Measurements from ENCODE around the gene CRYBB1. TPM values are rescaled to one million over a fixed set of nuclear protein-coding genes. Genes with fewer than 3 reads are reported as not detected.

CRYBB1 gene
- total and polyA plus RNA-seq, 2 donors (not counting 3 experiments of a cell fraction or from before 2014, with no cell fraction given), result not detected

- peak overlapping the region; percentile 78 for H3K4me2 ChIP-seq (ENCODE audit: insufficient read depth, low read length)
- H4K20me1 ChIP-seq (replicated peaks; ENCODE audit: control insufficient read depth, extremely low read depth, insufficient read depth, low read length), result no peaks in the 10 kb centered on the region
- H3K9me1 ChIP-seq (replicated peaks; ENCODE audit: control insufficient read depth, extremely low read depth, insufficient read depth, low read length), result no peaks in the 10 kb centered on the region
- DNase-seq (ENCODE audit: low read depth, low spot score) (peak; percentile 72), FAIRE-seq (peak; percentile 98)
- peak overlapping the region; percentile 50 for H3K9ac ChIP-seq (replicated peaks; ENCODE audit: extremely low read depth, insufficient read depth, low read length)
- intact Hi-C loops (cut with micrococcal nuclease) (loop anchor here (2.0 kb wide), 1 partner anchor 38 kb away; the partner anchor contains the start of gene TPST2), dilution Hi-C loops (cut with MboI; ENCODE audit: extremely low pct_ligation_motif_present, low sequenced_read_pairs) (no loop called here)
- no peaks in the 10 kb centered on the region for H3K9me3 ChIP-seq (replicated peaks; ENCODE audit: control insufficient read depth, insufficient read depth, low read length)
- H3K27ac ChIP-seq (ENCODE audit: insufficient read depth, low read depth, low read length), result peak overlapping the region; percentile 77
- peaks cover 13% of the 10 kb centered on the region for H3K79me2 ChIP-seq (ENCODE audit: control insufficient read depth, insufficient read depth, low read length)
- peaks cover 24% of the 10 kb centered on the region for H3K4me1 ChIP-seq (ENCODE audit: control insufficient read depth, extremely low read depth, insufficient read depth, low read length)
- no peak overlapping the region for H2AFZ ChIP-seq (ENCODE audit: low read depth, low read length)
- BruUV-seq (replicated peaks), result no TSS peak
- H3K4me3 ChIP-seq (replicated peaks in 1 of 3; ENCODE audit: insufficient read depth in 1 of 3, low read depth in 1 of 3, low read length in 3 of 3), result no peak overlapping the region
- no peak for TF ChIP-seq JUN (IDR thresholded peaks at IDR 0.05; ENCODE audit: borderline replicate concordance, insufficient read depth, insufficient read length, low read depth)
- TF ChIP-seq, protein P1, sequence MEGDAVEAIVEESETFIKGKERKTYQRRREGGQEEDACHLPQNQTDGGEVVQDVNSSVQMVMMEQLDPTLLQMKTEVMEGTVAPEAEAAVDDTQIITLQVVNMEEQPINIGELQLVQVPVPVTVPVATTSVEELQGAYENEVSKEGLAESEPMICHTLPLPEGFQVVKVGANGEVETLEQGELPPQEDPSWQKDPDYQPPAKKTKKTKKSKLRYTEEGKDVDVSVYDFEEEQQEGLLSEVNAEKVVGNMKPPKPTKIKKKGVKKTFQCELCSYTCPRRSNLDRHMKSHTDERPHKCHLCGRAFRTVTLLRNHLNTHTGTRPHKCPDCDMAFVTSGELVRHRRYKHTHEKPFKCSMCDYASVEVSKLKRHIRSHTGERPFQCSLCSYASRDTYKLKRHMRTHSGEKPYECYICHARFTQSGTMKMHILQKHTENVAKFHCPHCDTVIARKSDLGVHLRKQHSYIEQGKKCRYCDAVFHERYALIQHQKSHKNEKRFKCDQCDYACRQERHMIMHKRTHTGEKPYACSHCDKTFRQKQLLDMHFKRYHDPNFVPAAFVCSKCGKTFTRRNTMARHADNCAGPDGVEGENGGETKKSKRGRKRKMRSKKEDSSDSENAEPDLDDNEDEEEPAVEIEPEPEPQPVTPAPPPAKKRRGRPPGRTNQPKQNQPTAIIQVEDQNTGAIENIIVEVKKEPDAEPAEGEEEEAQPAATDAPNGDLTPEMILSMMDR (IDR thresholded peaks at IDR 0.05; ENCODE audit: extremely low read depth in 1 of 2, insufficient read depth in 1 of 2, low read depth in 1 of 2, low read length in 2 of 2), result no peak
- TF ChIP-seq MYC (IDR thresholded peaks at IDR 0.05; ENCODE audit: low read depth, low read length), result no peak
- no peak for TF ChIP-seq MAX (IDR thresholded peaks at IDR 0.05; ENCODE audit: insufficient read depth, insufficient read length)
- no peak for TF ChIP-seq POLR2A (IDR thresholded peaks at IDR 0.05; ENCODE audit: low read depth, low read length)
- TF ChIP-seq EZH2 (IDR thresholded peaks at IDR 0.05; ENCODE audit: borderline replicate concordance, low read depth, low read length, severe bottlenecking), result no peak
- TF ChIP-seq FOS (IDR thresholded peaks at IDR 0.05; ENCODE audit: borderline replicate concordance, insufficient read depth, low read length), result no peak
- no peak for TF ChIP-seq GATA2 (IDR thresholded peaks at IDR 0.05; ENCODE audit: insufficient read depth, insufficient read length, low read depth, low read length)
- TF ChIP-seq POLR2AphosphoS5 (IDR thresholded peaks at IDR 0.05; ENCODE audit: insufficient read depth, low read depth, low read length), result no peak
- ChIA-PET POLR2A (no interaction called here), CTCF (interaction anchor here (0.7 to 1.3 kb wide), 2 partner anchors 32 to 50 kb away, joined by 3 to 4 read pairs; no protein-coding TSS in a partner anchor)
- H3K36me3 ChIP-seq (ENCODE audit: control insufficient read depth in 2 of 2, extremely low read depth in 1 of 2, insufficient read depth in 2 of 2, low read length in 2 of 2), result peaks cover 0 to 6% of the 10 kb centered on the region in 2 experiments
- no peaks in the 10 kb centered on the region for H3K27me3 ChIP-seq (ENCODE audit: control insufficient read depth in 2 of 2, insufficient read depth in 2 of 2, low read length in 2 of 2)
These were observed 64.6 kb downstream of the CRYBB1 start for GRCh38 chr22:26553056-26553752.

Measured in endothelial cell of umbilical vein (primary cell).